HG03139 (cell line): ENCODE data around the gene GAD2.
"Not testable (repeated sequence)": the region's sequence is repeated elsewhere in the genome, so short reads cannot be mapped to it uniquely, and the experiment has no call there.

Experiments used
- ATAC-seq: cut with Tn5 transposase; IDR thresholded peaks from one replicate; pipeline ENCODE4 v1.9.1; 2021; ENCODE audit not compliant: unreplicated experiment

The GAD2 gene

GRCh38 chr10:26314265-26315013, 97.9 kb downstream of the GAD2 start:
- no peak for ATAC-seq

GRCh38 chr10:26318672-26319071, 102.1 kb downstream of the GAD2 start:
- ATAC-seq, result no peak

- ATAC-seq, result no peak
These were observed 106.6 kb downstream of the GAD2 start for GRCh38 chr10:26323219-26323618.

GRCh38 chr10:26326851-26327250, 110.3 kb downstream of the GAD2 start:
- ATAC-seq, result no peak

GRCh38 chr10:26327811-26328210, 111.2 kb downstream of the GAD2 start:
- ATAC-seq, result no peak

GRCh38 chr10:26331371-26331770, 114.8 kb downstream of the GAD2 start:
- no peak for ATAC-seq

- no peak for ATAC-seq
These were observed 117.8 kb downstream of the GAD2 start for GRCh38 chr10:26334232-26334931.

GRCh38 chr10:26334932-26335573, 118.5 kb downstream of the GAD2 start:
- peak; percentile 79 for ATAC-seq

GRCh38 chr10:26335574-26336093, 119.1 kb downstream of the GAD2 start:
- peak; percentile 24 for ATAC-seq

- no peak for ATAC-seq
These were observed 120.4 kb downstream of the GAD2 start for GRCh38 chr10:26336979-26337378.

- no peak for ATAC-seq
These were observed 125.1 kb downstream of the GAD2 start for GRCh38 chr10:26341701-26342100.

GRCh38 chr10:26348821-26349417, 132.3 kb downstream of the GAD2 start:
- ATAC-seq, result not testable (repeated sequence)
